ENCODE measurements around the gene LMBR1L. TPM values are rescaled to one million over a fixed set of nuclear protein-coding genes. Genes with fewer than 3 reads are reported as not detected.

LMBR1L gene
- total and polyA plus RNA-seq, 2 of the 13 experiments (the other 11 are each of a cell fraction or from before 2014, with no cell fraction given), result 12.2 to 65.9 TPM

DNA sequence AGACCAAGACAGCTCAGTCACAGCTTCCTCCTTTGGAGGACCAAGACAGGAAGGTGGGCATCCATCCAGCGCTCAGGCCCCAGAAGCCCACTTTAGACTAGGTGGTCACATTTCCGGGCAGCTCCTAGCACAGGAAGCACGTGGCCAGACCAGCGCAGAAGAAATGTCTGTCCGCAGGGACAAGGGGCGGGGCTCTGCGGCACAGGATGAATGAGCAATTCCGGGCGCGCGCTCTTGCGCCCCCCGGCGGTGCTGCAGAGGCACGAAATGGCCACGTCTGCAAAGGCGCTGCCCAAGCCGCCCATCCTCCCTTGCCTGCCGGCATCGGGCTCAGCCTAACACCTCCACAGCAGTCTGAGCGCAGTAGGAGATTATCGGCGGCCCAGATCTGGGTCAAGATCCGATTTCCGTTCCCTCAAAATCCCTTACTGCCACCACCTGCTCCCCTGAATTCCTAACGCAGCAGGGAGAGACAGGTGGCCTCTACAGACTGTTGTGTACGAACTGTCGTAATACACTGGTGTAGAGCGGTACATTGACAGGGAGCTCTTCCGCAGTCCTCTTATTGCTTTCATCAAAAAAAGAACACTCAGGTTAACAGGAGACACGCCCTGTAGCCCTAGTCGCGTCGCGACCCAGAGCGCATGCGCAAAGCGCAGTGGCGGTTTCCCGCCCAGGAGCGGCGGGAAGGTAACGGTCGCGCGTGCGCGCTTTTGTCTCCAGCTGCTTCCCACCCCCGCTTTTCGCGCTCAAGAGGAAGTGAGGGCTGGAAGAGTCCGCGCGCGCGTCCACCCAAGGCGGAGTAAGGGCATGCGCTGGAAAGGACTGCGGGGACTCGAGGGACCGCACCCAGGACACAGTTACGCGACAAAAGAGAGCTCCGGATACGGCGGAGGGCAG is 19.8 kb upstream of the LMBR1L start (continued):
- TF ChIP-seq, protein P1, sequence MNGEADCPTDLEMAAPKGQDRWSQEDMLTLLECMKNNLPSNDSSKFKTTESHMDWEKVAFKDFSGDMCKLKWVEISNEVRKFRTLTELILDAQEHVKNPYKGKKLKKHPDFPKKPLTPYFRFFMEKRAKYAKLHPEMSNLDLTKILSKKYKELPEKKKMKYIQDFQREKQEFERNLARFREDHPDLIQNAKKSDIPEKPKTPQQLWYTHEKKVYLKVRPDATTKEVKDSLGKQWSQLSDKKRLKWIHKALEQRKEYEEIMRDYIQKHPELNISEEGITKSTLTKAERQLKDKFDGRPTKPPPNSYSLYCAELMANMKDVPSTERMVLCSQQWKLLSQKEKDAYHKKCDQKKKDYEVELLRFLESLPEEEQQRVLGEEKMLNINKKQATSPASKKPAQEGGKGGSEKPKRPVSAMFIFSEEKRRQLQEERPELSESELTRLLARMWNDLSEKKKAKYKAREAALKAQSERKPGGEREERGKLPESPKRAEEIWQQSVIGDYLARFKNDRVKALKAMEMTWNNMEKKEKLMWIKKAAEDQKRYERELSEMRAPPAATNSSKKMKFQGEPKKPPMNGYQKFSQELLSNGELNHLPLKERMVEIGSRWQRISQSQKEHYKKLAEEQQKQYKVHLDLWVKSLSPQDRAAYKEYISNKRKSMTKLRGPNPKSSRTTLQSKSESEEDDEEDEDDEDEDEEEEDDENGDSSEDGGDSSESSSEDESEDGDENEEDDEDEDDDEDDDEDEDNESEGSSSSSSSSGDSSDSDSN (CRISPR knock-in tag; IDR thresholded peaks at IDR 0.05), result peak; percentile 15; the same call in 1 of the 2 replicates
- no peak for TF ChIP-seq RFX3 (CRISPR knock-in tag; IDR thresholded peaks at IDR 0.05)
- peak; percentile 87; the same call in 1 of the 2 replicates for TF ChIP-seq ZNF224 (CRISPR knock-in tag; IDR thresholded peaks at IDR 0.05)
- no peak for TF ChIP-seq CEBPB (IDR thresholded peaks at IDR 0.05; ENCODE audit: borderline replicate concordance, low read depth, low read length)
- TF ChIP-seq NFE2 (CRISPR knock-in tag; IDR thresholded peaks at IDR 0.05), result peak; percentile 67
- TF ChIP-seq ZNF598 (CRISPR knock-in tag; IDR thresholded peaks at IDR 0.05; ENCODE audit: borderline replicate concordance), result 0 out of 2 replicates have a peak, but pooled peaks have one; percentile 87
- TF ChIP-seq, protein P2, sequence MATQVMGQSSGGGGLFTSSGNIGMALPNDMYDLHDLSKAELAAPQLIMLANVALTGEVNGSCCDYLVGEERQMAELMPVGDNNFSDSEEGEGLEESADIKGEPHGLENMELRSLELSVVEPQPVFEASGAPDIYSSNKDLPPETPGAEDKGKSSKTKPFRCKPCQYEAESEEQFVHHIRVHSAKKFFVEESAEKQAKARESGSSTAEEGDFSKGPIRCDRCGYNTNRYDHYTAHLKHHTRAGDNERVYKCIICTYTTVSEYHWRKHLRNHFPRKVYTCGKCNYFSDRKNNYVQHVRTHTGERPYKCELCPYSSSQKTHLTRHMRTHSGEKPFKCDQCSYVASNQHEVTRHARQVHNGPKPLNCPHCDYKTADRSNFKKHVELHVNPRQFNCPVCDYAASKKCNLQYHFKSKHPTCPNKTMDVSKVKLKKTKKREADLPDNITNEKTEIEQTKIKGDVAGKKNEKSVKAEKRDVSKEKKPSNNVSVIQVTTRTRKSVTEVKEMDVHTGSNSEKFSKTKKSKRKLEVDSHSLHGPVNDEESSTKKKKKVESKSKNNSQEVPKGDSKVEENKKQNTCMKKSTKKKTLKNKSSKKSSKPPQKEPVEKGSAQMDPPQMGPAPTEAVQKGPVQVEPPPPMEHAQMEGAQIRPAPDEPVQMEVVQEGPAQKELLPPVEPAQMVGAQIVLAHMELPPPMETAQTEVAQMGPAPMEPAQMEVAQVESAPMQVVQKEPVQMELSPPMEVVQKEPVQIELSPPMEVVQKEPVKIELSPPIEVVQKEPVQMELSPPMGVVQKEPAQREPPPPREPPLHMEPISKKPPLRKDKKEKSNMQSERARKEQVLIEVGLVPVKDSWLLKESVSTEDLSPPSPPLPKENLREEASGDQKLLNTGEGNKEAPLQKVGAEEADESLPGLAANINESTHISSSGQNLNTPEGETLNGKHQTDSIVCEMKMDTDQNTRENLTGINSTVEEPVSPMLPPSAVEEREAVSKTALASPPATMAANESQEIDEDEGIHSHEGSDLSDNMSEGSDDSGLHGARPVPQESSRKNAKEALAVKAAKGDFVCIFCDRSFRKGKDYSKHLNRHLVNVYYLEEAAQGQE (IDR thresholded peaks at IDR 0.05; ENCODE audit: borderline replicate concordance in 1 of 2, low read depth in 1 of 2, low read length in 2 of 2), result 0 out of 4 replicates have a peak, but pooled peaks of 1 of the 2 experiments have one; percentile 3
- TF ChIP-seq ZNF510 (CRISPR knock-in tag; IDR thresholded peaks at IDR 0.05; ENCODE audit: low read depth), result no peak
- TF ChIP-seq ZNF543 (CRISPR knock-in tag; IDR thresholded peaks at IDR 0.05), result peak; percentile 10; the same call in 1 of the 2 replicates
- TF ChIP-seq, protein P3, sequence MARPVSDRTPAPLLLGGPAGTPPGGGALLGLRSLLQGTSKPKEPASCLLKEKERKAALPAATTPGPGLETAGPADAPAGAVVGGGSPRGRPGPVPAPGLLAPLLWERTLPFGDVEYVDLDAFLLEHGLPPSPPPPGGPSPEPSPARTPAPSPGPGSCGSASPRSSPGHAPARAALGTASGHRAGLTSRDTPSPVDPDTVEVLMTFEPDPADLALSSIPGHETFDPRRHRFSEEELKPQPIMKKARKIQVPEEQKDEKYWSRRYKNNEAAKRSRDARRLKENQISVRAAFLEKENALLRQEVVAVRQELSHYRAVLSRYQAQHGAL (CRISPR knock-in tag; IDR thresholded peaks at IDR 0.05; ENCODE audit: not compliant biosample characterization), result no peak
- TF ChIP-seq, protein P4, sequence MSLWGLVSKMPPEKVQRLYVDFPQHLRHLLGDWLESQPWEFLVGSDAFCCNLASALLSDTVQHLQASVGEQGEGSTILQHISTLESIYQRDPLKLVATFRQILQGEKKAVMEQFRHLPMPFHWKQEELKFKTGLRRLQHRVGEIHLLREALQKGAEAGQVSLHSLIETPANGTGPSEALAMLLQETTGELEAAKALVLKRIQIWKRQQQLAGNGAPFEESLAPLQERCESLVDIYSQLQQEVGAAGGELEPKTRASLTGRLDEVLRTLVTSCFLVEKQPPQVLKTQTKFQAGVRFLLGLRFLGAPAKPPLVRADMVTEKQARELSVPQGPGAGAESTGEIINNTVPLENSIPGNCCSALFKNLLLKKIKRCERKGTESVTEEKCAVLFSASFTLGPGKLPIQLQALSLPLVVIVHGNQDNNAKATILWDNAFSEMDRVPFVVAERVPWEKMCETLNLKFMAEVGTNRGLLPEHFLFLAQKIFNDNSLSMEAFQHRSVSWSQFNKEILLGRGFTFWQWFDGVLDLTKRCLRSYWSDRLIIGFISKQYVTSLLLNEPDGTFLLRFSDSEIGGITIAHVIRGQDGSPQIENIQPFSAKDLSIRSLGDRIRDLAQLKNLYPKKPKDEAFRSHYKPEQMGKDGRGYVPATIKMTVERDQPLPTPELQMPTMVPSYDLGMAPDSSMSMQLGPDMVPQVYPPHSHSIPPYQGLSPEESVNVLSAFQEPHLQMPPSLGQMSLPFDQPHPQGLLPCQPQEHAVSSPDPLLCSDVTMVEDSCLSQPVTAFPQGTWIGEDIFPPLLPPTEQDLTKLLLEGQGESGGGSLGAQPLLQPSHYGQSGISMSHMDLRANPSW (CRISPR knock-in tag; IDR thresholded peaks at IDR 0.05; ENCODE audit: borderline replicate concordance), result no peak
- no peak for TF ChIP-seq ZNF382 (CRISPR knock-in tag; IDR thresholded peaks at IDR 0.05; ENCODE audit: borderline replicate concordance)
- TF ChIP-seq MTA3 (CRISPR knock-in tag; IDR thresholded peaks at IDR 0.05), result no peak
- TF ChIP-seq, protein P5, sequence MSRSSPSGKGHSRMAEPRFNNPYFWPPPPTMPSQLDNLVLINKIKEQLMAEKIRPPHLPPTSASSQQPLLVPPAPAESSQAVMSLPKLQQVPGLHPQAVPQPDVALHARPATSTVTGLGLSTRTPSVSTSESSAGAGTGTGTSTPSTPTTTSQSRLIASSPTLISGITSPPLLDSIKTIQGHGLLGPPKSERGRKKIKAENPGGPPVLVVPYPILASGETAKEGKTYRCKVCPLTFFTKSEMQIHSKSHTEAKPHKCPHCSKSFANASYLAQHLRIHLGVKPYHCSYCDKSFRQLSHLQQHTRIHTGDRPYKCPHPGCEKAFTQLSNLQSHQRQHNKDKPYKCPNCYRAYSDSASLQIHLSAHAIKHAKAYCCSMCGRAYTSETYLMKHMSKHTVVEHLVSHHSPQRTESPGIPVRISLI (CRISPR knock-in tag; IDR thresholded peaks at IDR 0.05; ENCODE audit: borderline replicate concordance), result no peak
- TF ChIP-seq ARNT2 (CRISPR knock-in tag; IDR thresholded peaks at IDR 0.05; ENCODE audit: low read depth), result peak; percentile 92
- TF ChIP-seq ZFP82 (CRISPR knock-in tag; IDR thresholded peaks at IDR 0.05; ENCODE audit: borderline replicate concordance), result peak; percentile 97
